Measurements from ENCODE around the gene TANGO6.
"Not testable (repeated sequence)": the region's sequence is repeated elsewhere in the genome, so short reads cannot be mapped to it uniquely, and the experiment has no call there.

The TANGO6 gene

GRCh38 chr16:69017036-69017783 lies 173.9 kb downstream of the TANGO6 start:
- no peak for DNase-seq

GRCh38 chr16:69019811-69020210 lies 176.5 kb downstream of the TANGO6 start:
- no peak for DNase-seq

- no peak for DNase-seq
Measured at GRCh38 chr16:69029121-69029520, 185.8 kb downstream of the TANGO6 start.

- no peak for DNase-seq
Measured at GRCh38 chr16:69031877-69032301, 188.6 kb downstream of the TANGO6 start.

- DNase-seq: no peak
Measured at GRCh38 chr16:69033151-69033949, 190.0 kb downstream of the TANGO6 start.

GRCh38 chr16:69035375-69035774 lies 192.0 kb downstream of the TANGO6 start:
- DNase-seq: no peak

- DNase-seq: no peak
Measured at GRCh38 chr16:69036399-69037091, 193.2 kb downstream of the TANGO6 start.

GRCh38 chr16:69037373-69038160 lies 194.2 kb downstream of the TANGO6 start:
- DNase-seq: no peak

- DNase-seq: no peak
Measured at GRCh38 chr16:69039333-69039941, 196.1 kb downstream of the TANGO6 start.

- DNase-seq: no peak
Measured at GRCh38 chr16:69040144-69040909, 197.0 kb downstream of the TANGO6 start.

GRCh38 chr16:69048328-69049120 lies 205.2 kb downstream of the TANGO6 start:
- no peak for DNase-seq

GRCh38 chr16:69049146-69049545 lies 205.8 kb downstream of the TANGO6 start:
- no peak for DNase-seq

- DNase-seq: no peak
Measured at GRCh38 chr16:69049603-69050375, 206.5 kb downstream of the TANGO6 start.

- DNase-seq: not testable (repeated sequence)
Measured at GRCh38 chr16:69051517-69051830, 208.1 kb downstream of the TANGO6 start.

GRCh38 chr16:69055008-69055407 lies 211.7 kb downstream of the TANGO6 start:
- DNase-seq: no peak

- DNase-seq: no peak
Measured at GRCh38 chr16:69055980-69056379, 212.6 kb downstream of the TANGO6 start.

- no peak for DNase-seq
Measured at GRCh38 chr16:69056421-69056820, 213.1 kb downstream of the TANGO6 start.

GRCh38 chr16:69057400-69058378 lies 214.4 kb downstream of the TANGO6 start:
- no peak for DNase-seq

- not testable (repeated sequence) for DNase-seq
Measured at GRCh38 chr16:69063491-69063890, 220.2 kb downstream of the TANGO6 start.

All from CD4-positive, alpha-beta T cell treated with Interleukin-1 beta for 1 hour (primary cell).